Chondrocyte (in vitro differentiated cells): Measurements from ENCODE around the gene KLK5. TPM values are rescaled to one million over a fixed set of nuclear protein-coding genes. Genes with fewer than 3 reads are reported as not detected.

ENCODE experiments used
- DNase-seq: peaks from one replicate; pipeline ENCODE4 v3.0.0; 2021; ENCODE audit warnings: mixed read lengths, low spot score
- H3K27ac Mint-ChIP-seq: one replicate; pipeline ENCODE4 v1.8.0; 2021; ENCODE audit warnings: mild to moderate bottlenecking, moderate library complexity, mixed read lengths; ENCODE audit not compliant: unreplicated experiment
- H3K27me3 Mint-ChIP-seq: 2 replicates; pipeline ENCODE4 v1.8.0; 2021; ENCODE audit warnings: low read depth, mixed read lengths
- H3K36me3 Mint-ChIP-seq: 2 replicates; pipeline ENCODE4 v1.8.0; 2021; ENCODE audit warnings: low read depth, mixed read lengths
- H3K4me1 Mint-ChIP-seq: 2 replicates; pipeline ENCODE4 v1.8.0; 2021; ENCODE audit warnings: low read depth, mild to moderate bottlenecking, mixed read lengths
- H3K4me3 Mint-ChIP-seq: one replicate; pipeline ENCODE4 v1.8.0; 2021; ENCODE audit warnings: mild to moderate bottlenecking, moderate library complexity, mixed read lengths; ENCODE audit not compliant: unreplicated experiment
- H3K9me3 Mint-ChIP-seq: 2 replicates; pipeline ENCODE4 v1.8.0; 2021; ENCODE audit warnings: low read depth, mixed read lengths
- CTCF ChIP-seq: fragments of 200-600 bp; sonication (generic); IDR thresholded peaks from 2 replicates; pipeline ENCODE4 v1.5.0; 2021; ENCODE audit warnings: antibody characterized with exemption, mild to moderate bottlenecking, moderate library complexity
- total RNA-seq: library from RNA; stranded (reverse); gene quantifications from 3 replicates; pipeline ENCODE4 v1.2.1, GENCODE V29; 2021

KLK5 gene
- total RNA-seq, 1 donor from 2014 or later, result 0.42 TPM

- H3K4me3 Mint-ChIP-seq, result no peak within 1 kb of the TSS
- TF ChIP-seq CTCF, result no peak
- no peak for DNase-seq
- H3K9me3 Mint-ChIP-seq, result no peaks in the 10 kb centered on the region
- H3K27me3 Mint-ChIP-seq, result peaks cover 14% of the 10 kb centered on the region
- no peaks in the 10 kb centered on the region for H3K4me1 Mint-ChIP-seq
- no peak within 1 kb of the TSS for H3K27ac Mint-ChIP-seq
- H3K36me3 Mint-ChIP-seq, result no peaks in the 10 kb centered on the region
Measured at GRCh38 chr19:50969413-50969760, 16.5 kb upstream of the KLK5 start, which contains the start of gene KLK6. Gene KLK6, minus strand, starts transcription at chr19:50969591. Its CDS starts 1,487 bp downstream, at chr19:50968104.

GRCh38 chr19:50968716-50969412, 16.0 kb upstream of the KLK5 start:
- H3K9me3 Mint-ChIP-seq, result no peaks in the 10 kb centered on the region
- DNase-seq, result no peak
- no peaks in the 10 kb centered on the region for H3K4me1 Mint-ChIP-seq
- no peak for TF ChIP-seq CTCF
- peaks cover 13% of the 10 kb centered on the region for H3K27me3 Mint-ChIP-seq
- H3K27ac Mint-ChIP-seq, result no peak overlapping the region
- no peak overlapping the region for H3K4me3 Mint-ChIP-seq
- no peaks in the 10 kb centered on the region for H3K36me3 Mint-ChIP-seq

GRCh38 chr19:50967929-50968715, 15.3 kb upstream of the KLK5 start:
- peaks cover 13% of the 10 kb centered on the region for H3K27me3 Mint-ChIP-seq
- DNase-seq, result no peak
- no peaks in the 10 kb centered on the region for H3K36me3 Mint-ChIP-seq
- H3K4me3 Mint-ChIP-seq, result no peak overlapping the region
- peaks cover under 1% of the 10 kb centered on the region for H3K9me3 Mint-ChIP-seq
- H3K27ac Mint-ChIP-seq, result no peak overlapping the region
- no peak for TF ChIP-seq CTCF
- no peaks in the 10 kb centered on the region for H3K4me1 Mint-ChIP-seq

- no peak for DNase-seq
- no peak for TF ChIP-seq CTCF
- H3K4me3 Mint-ChIP-seq, result no peak overlapping the region
- no peaks in the 10 kb centered on the region for H3K4me1 Mint-ChIP-seq
- H3K27ac Mint-ChIP-seq, result no peak overlapping the region
- H3K9me3 Mint-ChIP-seq, result peaks cover 20% of the 10 kb centered on the region
- peaks cover 4% of the 10 kb centered on the region for H3K27me3 Mint-ChIP-seq
- H3K36me3 Mint-ChIP-seq, result peaks cover 3% of the 10 kb centered on the region
Measured at GRCh38 chr19:50964266-50964665, 11.4 kb upstream of the KLK5 start.

GRCh38 chr19:50963381-50963780, 10.5 kb upstream of the KLK5 start:
- peaks cover 23% of the 10 kb centered on the region for H3K9me3 Mint-ChIP-seq
- no peaks in the 10 kb centered on the region for H3K4me1 Mint-ChIP-seq
- no peak overlapping the region for H3K4me3 Mint-ChIP-seq
- H3K27ac Mint-ChIP-seq, result no peak overlapping the region
- peaks cover 3% of the 10 kb centered on the region for H3K36me3 Mint-ChIP-seq
- peaks cover 4% of the 10 kb centered on the region for H3K27me3 Mint-ChIP-seq
- TF ChIP-seq CTCF, result no peak
- DNase-seq, result no peak
